Right renal cortex interstitium (tissue), 3 donors: Measurements from ENCODE around the gene ZFC3H1. TPM values are rescaled to one million over a fixed set of nuclear protein-coding genes. Genes with fewer than 3 reads are reported as not detected.

Experiments used
- DNase-seq, 3 donors: peaks; one replicate each; pipeline ENCODE4 v3.0.0-alpha.2; 2013; ENCODE audit warnings: low read depth in 3 of 3, low spot score in 2 of 3
- polyA plus RNA-seq, 3 donors: library from polyadenylated mRNA; unstranded; fragments of 120-200 nt; gene quantifications; one replicate each; pipeline ENCODE4 v1.2.1, GENCODE V29; 2013; ENCODE audit not compliant: insufficient read length in 3 of 3

ZFC3H1 gene
- polyA plus RNA-seq, 3 donors, result 56.4 to 62.9 (median 62.3) TPM

GRCh38 chr12:71682466-71682865, 18.8 kb upstream of the ZFC3H1 start:
- no peak for DNase-seq

GRCh38 chr12:71671816-71672215, 8.2 kb upstream of the ZFC3H1 start:
- DNase-seq, result no peak

- no peak for DNase-seq
Measured at GRCh38 chr12:71671311-71671710, 7.7 kb upstream of the ZFC3H1 start.

DNA sequence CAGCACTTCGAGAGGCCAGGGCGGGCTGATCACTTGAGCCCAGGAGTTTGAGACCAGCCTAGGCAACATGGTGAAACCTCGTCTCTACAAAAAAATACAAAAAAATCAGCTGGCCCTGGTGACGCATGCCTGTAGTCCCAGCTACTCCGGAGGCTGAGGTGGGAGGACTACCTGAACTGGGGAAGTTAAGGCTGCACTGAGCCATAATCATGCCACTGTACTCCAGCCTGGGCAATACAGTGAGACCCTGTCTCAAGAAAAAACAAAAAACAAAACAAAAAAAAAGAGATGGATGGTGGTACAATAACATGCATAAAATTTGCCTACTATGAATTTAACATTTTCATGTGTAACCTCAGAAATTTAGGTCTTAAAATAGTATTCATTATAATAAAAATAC, 2.6 kb upstream of the ZFC3H1 start:
- DNase-seq, result no peak

DNA sequence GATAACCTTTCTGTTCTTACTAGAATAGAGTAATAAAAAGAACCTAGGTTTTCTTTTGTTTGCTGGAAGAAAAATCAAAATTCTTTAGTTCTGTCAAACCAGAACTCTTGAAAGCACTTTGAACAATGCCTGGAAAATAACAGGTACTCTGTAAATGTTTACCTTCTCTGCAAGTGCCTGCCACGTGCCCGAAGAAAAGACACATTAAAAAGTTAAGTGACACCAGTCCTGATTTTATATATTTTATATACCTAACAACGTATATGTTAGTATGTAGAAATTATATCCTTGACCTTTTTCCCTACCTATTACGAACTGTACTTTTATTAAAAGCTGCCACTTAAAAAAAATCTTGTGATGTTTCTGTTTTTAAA, 1.4 kb upstream of the ZFC3H1 start:
- DNase-seq, result no peak

DNA sequence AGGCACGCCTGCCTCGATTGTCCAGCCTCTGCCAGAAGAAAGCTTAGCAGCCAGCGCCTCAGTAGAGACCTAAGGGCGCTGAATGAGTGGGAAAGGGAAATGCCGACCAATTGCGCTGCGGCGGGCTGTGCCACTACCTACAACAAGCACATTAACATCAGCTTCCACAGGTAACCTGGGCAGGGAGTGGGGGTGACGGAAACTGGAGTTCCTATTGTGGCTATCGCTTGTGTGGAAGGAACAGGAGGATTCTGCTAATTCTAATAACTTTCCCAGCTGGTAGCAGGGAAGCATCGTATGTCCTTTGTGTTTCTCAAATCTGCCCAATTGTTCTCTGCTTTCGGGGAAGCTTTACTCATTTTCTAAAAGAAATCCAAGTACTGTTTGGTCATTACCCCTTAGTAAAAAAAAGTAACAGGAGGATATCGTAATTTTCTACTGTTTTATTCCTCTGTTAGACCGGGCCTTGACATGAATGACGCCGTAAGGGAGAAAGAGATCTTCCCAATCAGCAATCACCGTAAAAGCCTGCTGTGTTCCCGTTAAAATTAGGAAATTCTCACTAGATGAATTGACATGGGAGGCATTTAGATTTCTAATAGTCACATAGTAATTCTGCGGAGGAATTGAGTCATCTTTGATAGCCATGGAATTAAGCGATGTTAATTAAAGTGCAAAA, 902 bp upstream of the ZFC3H1 start:
- no peak for DNase-seq

DNA sequence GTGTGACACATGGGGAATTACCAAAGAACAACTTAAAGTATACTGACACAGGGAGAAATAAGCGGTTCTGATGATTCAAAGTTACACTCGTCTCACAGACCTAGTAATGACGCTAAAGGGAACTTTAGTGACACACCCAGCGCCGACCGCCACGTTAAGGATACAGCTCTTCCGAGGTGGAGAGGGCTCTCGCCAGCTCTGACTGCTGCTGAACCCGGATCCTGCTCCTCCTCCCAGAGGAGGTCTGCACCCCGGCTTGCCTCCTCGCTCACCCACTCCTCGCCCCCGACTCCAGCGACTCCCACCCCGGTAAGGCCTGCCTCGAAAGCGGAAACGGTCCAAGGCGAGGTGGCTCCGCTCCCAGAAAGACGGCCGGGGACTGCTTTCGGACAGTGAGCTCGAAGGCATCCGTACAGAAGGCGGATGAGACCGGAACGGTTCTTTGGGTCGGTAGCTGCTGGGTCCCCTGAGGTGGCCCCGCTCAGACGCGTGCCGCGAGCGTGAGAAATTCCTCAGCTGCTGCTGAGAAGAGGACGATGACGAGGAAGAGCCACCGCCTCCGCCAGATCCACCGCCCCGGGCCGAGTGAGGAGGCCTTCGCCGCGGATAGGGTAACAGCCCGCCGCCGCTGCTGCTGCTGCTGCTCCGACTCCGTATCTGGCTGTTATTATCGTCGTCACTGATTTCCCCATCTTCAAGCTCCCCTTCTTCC, 643 bp downstream of the ZFC3H1 start:
- DNase-seq, result peak in 1 of 3 donors; percentile 59

DNA sequence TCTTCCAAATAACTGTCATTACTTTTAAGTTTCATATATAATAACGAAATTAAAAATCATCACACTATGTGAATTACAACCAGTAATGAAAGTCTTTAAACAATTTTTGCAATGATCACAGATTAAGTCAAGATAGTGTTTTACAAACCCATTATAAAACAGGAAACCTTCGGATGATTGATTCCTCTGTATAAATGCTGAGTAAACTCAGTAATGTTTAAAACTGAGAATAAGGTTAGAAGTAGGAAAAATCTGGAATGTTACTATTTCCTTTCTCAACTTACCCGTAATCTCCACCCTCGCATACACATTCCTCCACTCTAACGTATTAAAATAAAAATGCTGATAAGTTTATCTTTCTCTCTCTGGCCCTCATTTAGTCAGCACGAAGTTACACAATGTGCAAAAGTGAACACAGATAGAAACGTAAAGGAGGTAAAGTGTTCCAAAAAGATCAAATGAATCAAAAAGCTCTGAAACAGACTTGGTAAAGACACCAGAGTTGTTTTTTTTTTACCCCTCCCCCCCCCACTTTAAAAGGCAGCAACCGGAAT, 1.6 kb downstream of the ZFC3H1 start:
- no peak for DNase-seq

GRCh38 chr12:71656740-71657139, 6.9 kb downstream of the ZFC3H1 start:
- DNase-seq, result no peak

DNA sequence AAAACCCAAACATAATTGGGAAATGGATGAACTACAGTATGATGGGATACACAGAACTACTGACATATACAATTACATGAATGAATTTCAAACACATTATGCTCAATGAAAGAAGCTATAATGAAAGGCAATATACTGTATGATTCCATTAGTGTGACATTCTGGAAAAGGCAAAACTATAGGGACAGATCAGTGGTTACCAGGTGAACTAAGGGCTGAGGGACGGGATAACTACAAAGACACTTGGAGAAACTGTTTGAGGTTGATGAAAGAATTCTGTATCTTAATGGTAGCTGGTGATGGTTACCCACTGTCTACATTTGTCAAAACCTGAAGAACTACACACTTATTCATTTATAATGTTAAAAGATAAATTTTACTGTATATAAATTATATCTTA, 7.7 kb downstream of the ZFC3H1 start:
- no peak for DNase-seq

DNA sequence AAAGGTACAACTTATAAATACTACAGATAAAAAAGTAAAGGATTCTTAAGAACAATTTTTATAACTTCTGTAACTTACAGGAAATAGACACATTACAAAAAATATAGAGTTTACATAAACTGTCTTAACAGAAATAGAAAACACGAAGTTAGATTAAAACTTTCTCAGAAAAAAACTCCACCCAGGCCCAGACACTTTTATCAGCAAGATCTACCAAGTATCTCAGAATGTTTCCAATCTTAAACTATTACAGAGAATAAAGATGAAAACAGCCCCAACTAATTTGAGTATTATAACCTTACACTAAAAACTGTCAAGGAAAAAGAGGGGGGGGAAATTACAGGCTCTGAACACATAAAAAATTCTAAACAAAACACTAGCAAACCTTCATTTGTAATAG, 8.2 kb downstream of the ZFC3H1 start:
- DNase-seq, result no peak

DNA sequence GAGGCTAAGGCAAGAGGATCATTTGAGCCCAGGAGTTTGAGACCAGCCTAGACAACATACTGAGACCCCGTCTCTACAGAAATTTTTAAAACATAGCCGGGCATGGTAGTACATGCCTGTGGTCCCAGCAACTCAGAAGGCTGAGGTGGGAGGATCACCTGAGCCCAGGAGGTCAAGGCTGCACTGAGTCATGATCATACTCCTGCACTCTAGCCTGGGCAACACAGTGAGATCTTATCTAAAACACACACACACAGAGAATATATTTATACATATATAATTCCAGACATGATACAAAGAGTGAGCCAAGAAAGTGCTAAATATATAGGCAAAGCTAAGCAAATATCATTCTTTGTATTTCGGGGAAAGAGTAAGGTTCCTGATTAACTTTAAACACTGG, 9.4 kb downstream of the ZFC3H1 start:
- no peak for DNase-seq

- no peak for DNase-seq
Measured at GRCh38 chr12:71653137-71653536, 10.5 kb downstream of the ZFC3H1 start.

GRCh38 chr12:71652656-71653055, 11.0 kb downstream of the ZFC3H1 start:
- DNase-seq, result no peak

DNA sequence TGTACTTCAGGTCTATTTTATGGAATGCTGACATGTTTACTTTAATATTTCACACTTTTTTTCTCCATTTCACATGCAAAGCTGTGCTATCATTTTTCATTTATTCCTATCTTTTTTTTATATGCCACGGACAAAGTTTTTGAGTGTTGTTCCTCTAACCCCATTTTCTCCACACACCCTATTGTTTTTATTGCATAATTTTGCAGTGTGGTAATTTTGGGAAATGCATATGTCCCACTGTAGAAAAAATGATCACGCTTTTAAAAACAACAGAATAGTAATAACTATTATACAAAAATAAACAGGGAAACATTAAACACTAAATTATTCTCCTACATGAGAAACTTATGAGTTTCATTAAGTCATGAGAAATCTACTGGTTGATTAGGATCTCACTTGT, 14.2 kb downstream of the ZFC3H1 start:
- DNase-seq, result no peak

- DNase-seq, result no peak
Measured at GRCh38 chr12:71648537-71648936, 15.1 kb downstream of the ZFC3H1 start.

DNA sequence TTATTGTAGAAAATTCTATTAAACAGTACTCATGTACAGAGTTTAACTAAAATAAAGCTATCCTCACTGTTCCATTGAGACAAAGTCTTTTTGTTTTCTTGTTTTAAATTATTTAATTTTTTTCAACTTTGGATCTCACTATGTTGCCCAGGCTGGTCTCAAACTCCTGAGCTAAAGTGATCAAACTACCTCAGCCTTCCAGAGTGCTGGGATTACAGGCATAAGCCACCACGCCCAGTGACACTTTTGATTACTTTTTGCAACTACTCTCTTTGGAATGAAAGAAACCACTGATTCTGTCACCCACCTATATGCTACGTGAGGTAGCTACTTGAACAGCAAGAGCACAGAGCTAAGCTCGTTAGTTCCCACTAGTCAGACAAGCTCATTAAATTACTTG, 17.1 kb downstream of the ZFC3H1 start:
- DNase-seq, result no peak

- no peak for DNase-seq
Measured at GRCh38 chr12:71645268-71645667, 18.4 kb downstream of the ZFC3H1 start.

DNA sequence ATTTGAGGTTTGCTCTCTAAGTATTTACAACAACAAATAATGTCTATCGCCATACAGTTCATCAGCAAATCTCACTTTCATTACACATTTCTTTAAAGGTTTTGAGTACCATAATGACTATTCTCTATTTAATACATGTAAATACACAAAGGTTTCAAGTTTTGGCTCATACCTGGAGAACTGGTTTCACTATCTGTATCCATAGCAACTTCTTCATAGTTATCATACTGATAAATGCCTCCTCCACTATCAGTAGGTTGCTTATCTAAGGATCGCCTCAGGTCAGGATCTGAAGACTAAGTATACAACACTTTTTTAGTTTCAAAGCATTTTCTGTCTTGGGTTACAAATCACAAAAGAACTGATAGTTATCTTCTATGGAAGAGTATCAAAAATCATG, 21.4 kb downstream of the ZFC3H1 start:
- no peak for DNase-seq

DNA sequence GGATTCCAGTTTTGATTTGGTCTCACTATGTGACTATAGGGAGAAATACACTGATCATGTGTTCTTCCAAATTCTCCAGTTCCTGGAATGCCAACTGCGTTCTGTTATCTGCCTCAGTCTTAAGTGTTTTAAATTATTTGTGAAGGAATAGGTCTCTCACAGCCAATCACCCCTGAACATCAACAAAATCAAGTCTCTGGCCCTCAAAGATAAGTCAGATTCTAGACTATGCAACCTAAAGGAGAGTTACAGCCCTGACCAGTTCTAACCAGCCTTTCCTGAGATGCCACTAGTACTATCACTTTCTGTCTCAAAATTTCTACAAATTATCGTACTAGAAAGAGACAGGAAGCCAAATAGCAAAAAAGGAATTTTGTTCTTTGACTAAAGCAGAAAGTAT, 22.3 kb downstream of the ZFC3H1 start:
- DNase-seq, result no peak

DNA sequence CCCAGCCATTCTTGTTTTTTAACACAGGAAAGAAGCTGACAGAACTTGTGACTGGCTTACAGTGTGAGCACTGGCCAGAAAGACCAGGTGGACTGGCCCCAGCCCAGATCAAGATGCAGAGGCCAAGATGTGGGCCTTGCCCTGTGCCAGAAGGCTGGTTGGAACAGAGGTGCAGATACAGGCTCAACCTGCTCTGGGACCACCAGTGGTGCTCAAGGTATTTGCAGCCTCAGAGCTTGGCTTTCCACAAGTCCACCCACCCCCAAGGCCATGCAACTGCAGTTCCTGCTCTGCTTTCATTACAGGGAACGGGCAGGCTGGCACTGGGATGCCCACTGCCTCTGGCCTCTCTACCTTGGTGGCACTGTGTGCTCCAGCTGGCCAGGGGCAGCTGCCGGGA, 23.3 kb downstream of the ZFC3H1 start:
- DNase-seq, result no peak

GRCh38 chr12:71639341-71639760, 24.3 kb downstream of the ZFC3H1 start:
- no peak for DNase-seq
